ENCODE results near the gene GLG1. TPM values are rescaled to one million over a fixed set of nuclear protein-coding genes. Genes with fewer than 3 reads are reported as not detected.
A peak's percentile ranks its signal among the peaks of the same experiment; 100 is the strongest.

Gene GLG1
- total RNA-seq, 4 donors from 2014 or later = 77.0 to 154 (median 127) TPM

- no peak for TF ChIP-seq POLR2A (IDR thresholded peaks at IDR 0.05)
- no peak for TF ChIP-seq EP300 (IDR thresholded peaks at IDR 0.05; ENCODE audit: low read depth)
- no peak for TF ChIP-seq CTCF (IDR thresholded peaks at IDR 0.05)
- no peak for TF ChIP-seq POLR2AphosphoS5 (IDR thresholded peaks at IDR 0.05)
- Histone ChIP-seq H3K9me3 (no peaks in the 10 kb centered on the region), H3K4me3 (no peak overlapping the region), H3K4me1 (no peaks in the 10 kb centered on the region), H3K27ac (no peak overlapping the region), H3K27me3 (no peaks in the 10 kb centered on the region), H3K36me3 (peaks cover 0 to 61% (median 25%) of the 10 kb centered on the region in 4 donors)
- 61 to 79% methylated on average over 5 of the region's 5 CpGs for WGBS, 2 donors (ENCODE audit: low coverage in 1 of 2)
- in situ Hi-C loops (cut with MboI; ENCODE audit: low pct_ligation_motif_present in 1 of 4, low pct_unique_long_range_greater_than_20kb in 1 of 4, low sequenced_read_pairs in 3 of 4) = loop anchor here in 1 of 4 donors (25.0 kb wide), 1 partner anchor 323 kb away; no protein-coding TSS in a partner anchor
- no peak for DNase-seq
- intact Hi-C loops (cut with DNase I; ENCODE audit: low total_unique reads) = no loop called here
Observed at GRCh38 chr16:74635303-74635702, 28.4 kb upstream of the GLG1 start.

GRCh38 chr16:74633686-74634085 is 26.8 kb upstream of the GLG1 start:
- no peaks in the 10 kb centered on the region for H3K4me1 ChIP-seq
- DNase-seq = no peak
- intact Hi-C loops (cut with DNase I; ENCODE audit: low total_unique reads) (no loop called here), in situ Hi-C loops (cut with MboI; ENCODE audit: low pct_ligation_motif_present in 1 of 4, low pct_unique_long_range_greater_than_20kb in 1 of 4, low sequenced_read_pairs in 3 of 4) (loop anchor here in 1 of 4 donors (25.0 kb wide), 1 partner anchor 321 kb away; no protein-coding TSS in a partner anchor)
- no peak overlapping the region for H3K27ac ChIP-seq
- H3K36me3 ChIP-seq = peaks cover 0 to 62% (median 32%) of the 10 kb centered on the region in 4 donors
- H3K9me3 ChIP-seq = no peaks in the 10 kb centered on the region
- WGBS, 2 donors (ENCODE audit: low coverage in 1 of 2) = 83 to 90% methylated on average over 4 to 7 of the region's 7 CpGs
- TF ChIP-seq POLR2A (IDR thresholded peaks at IDR 0.05) = no peak
- TF ChIP-seq POLR2AphosphoS5 (IDR thresholded peaks at IDR 0.05) = no peak
- TF ChIP-seq CTCF (IDR thresholded peaks at IDR 0.05) = no peak
- TF ChIP-seq EP300 (IDR thresholded peaks at IDR 0.05; ENCODE audit: low read depth) = no peak
- no peak overlapping the region for H3K4me3 ChIP-seq
- no peaks in the 10 kb centered on the region for H3K27me3 ChIP-seq

GRCh38 chr16:74627506-74628220 is 20.7 kb upstream of the GLG1 start:
- 77 to 80% methylated on average over 2 to 6 of the region's 6 CpGs for WGBS, 2 donors (ENCODE audit: low coverage in 1 of 2)
- intact Hi-C loops (cut with DNase I; ENCODE audit: low total_unique reads) = loop anchor here (10.0 kb wide), 1 partner anchor 143 kb away; no protein-coding TSS in a partner anchor
- no peaks in the 10 kb centered on the region for H3K27me3 ChIP-seq
- no peaks in the 10 kb centered on the region for H3K9me3 ChIP-seq
- no peak for TF ChIP-seq POLR2A (IDR thresholded peaks at IDR 0.05)
- no peak overlapping the region for H3K4me3 ChIP-seq
- peaks cover 0 to 64% (median 30%) of the 10 kb centered on the region in 4 donors for H3K36me3 ChIP-seq
- H3K27ac ChIP-seq = peak overlapping the region in 1 of 4 donors; percentile 8
- in situ Hi-C loops (cut with MboI; ENCODE audit: low pct_ligation_motif_present in 1 of 4, low pct_unique_long_range_greater_than_20kb in 1 of 4, low sequenced_read_pairs in 3 of 4) = loop anchor here in 1 of 4 donors (25.0 kb wide), 1 partner anchor 315 kb away; no protein-coding TSS in a partner anchor
- DNase-seq = no peak
- no peaks in the 10 kb centered on the region for H3K4me1 ChIP-seq

GRCh38 chr16:74626741-74627416 is 20.0 kb upstream of the GLG1 start:
- TF ChIP-seq EP300 (IDR thresholded peaks at IDR 0.05; ENCODE audit: low read depth) = no peak
- TF ChIP-seq POLR2AphosphoS5 (IDR thresholded peaks at IDR 0.05) = no peak
- no peak for TF ChIP-seq POLR2A (IDR thresholded peaks at IDR 0.05)
- TF ChIP-seq CTCF (IDR thresholded peaks at IDR 0.05) = no peak
- Histone ChIP-seq H3K4me1 (no peaks in the 10 kb centered on the region), H3K36me3 (peaks cover 0 to 64% (median 32%) of the 10 kb centered on the region in 4 donors), H3K27ac (no peak overlapping the region), H3K4me3 (no peak overlapping the region), H3K9me3 (no peaks in the 10 kb centered on the region), H3K27me3 (no peaks in the 10 kb centered on the region)
- in situ Hi-C loops (cut with MboI; ENCODE audit: low pct_ligation_motif_present in 1 of 4, low pct_unique_long_range_greater_than_20kb in 1 of 4, low sequenced_read_pairs in 3 of 4) = loop anchor here in 1 of 4 donors (25.0 kb wide), 1 partner anchor 315 kb away; no protein-coding TSS in a partner anchor
- intact Hi-C loops (cut with DNase I; ENCODE audit: low total_unique reads) = loop anchor here (10.0 kb wide), 1 partner anchor 142 kb away; no protein-coding TSS in a partner anchor
- WGBS, 2 donors (ENCODE audit: low coverage in 1 of 2) = 67% methylated on average over 1 of the region's 1 CpG; no CpG with 5 or more reads in 1 of the 2 donors
- DNase-seq = no peak

Measured in transverse colon (tissue), 4 donors.